Measurements from ENCODE around the gene GOLGA6D. TPM values are rescaled to one million over a fixed set of nuclear protein-coding genes. Genes with fewer than 3 reads are reported as not detected.
"Not testable (repeated sequence)": the region's sequence is repeated elsewhere in the genome, so short reads cannot be mapped to it uniquely, and the experiment has no call there.

GOLGA6D gene
- total RNA-seq, 2 experiments from 2014 or later, result not detected

- H3K36me3 Mint-ChIP-seq (ENCODE audit: low read depth), result no peaks in the 10 kb centered on the region
- H3K27me3 Mint-ChIP-seq, result no peaks in the 10 kb centered on the region
- no peak for ATAC-seq
- H3K9me3 Mint-ChIP-seq, result no peaks in the 10 kb centered on the region
- no peak for TF ChIP-seq CTCF (IDR thresholded peaks at IDR 0.05)
- CTCF ChIA-PET, result no interaction called here
- intact Hi-C loops (cut with micrococcal nuclease), result no loop called here
- no peaks in the 10 kb centered on the region for H3K4me1 Mint-ChIP-seq (ENCODE audit: low read depth)
- POLR2A ChIA-PET, result no interaction called here
- H3K27ac Mint-ChIP-seq, result no peak overlapping the region
- no peak for DNase-seq
- no peak overlapping the region for H3K4me3 Mint-ChIP-seq
Observed at GRCh38 chr15:75329571-75329970, 46.9 kb downstream of the GOLGA6D start.

GRCh38 chr15:75332093-75332492, 49.5 kb downstream of the GOLGA6D start:
- peaks cover 16% of the 10 kb centered on the region for H3K4me1 Mint-ChIP-seq (ENCODE audit: low read depth)
- POLR2A ChIA-PET; H3K36me3 Mint-ChIP-seq (ENCODE audit: low read depth); CTCF ChIA-PET; H3K27me3 Mint-ChIP-seq; ATAC-seq; intact Hi-C loops (cut with micrococcal nuclease); H3K27ac Mint-ChIP-seq; H3K4me3 Mint-ChIP-seq; DNase-seq; H3K9me3 Mint-ChIP-seq: not testable (repeated sequence)

- H3K27ac Mint-ChIP-seq; intact Hi-C loops (cut with micrococcal nuclease); H3K9me3 Mint-ChIP-seq; H3K4me3 Mint-ChIP-seq; H3K27me3 Mint-ChIP-seq; DNase-seq; H3K36me3 Mint-ChIP-seq (ENCODE audit: low read depth); ATAC-seq: not testable (repeated sequence)
- POLR2A ChIA-PET, result interaction anchor here (0.9 kb wide), 1 partner anchor 35 kb away, joined by 4 read pairs; the partner anchor contains the start of gene MAN2C1
- peaks cover 18% of the 10 kb centered on the region for H3K4me1 Mint-ChIP-seq (ENCODE audit: low read depth)
- CTCF ChIA-PET, result interaction anchor here (0.6 kb wide), 1 partner anchor 788 kb away, joined by 3 read pairs; no protein-coding TSS in a partner anchor
Observed at GRCh38 chr15:75333654-75334419, 51.2 kb downstream of the GOLGA6D start.

- POLR2A ChIA-PET, result interaction anchor here (0.6 kb wide), 1 partner anchor 720 kb away, joined by 4 read pairs; the partner anchor contains the start of gene CLK3
- CTCF ChIA-PET, result interaction anchor here (0.9 kb wide), 1 partner anchor 33 kb away, joined by 3 read pairs; no protein-coding TSS in a partner anchor
- peaks cover 3% of the 10 kb centered on the region for H3K36me3 Mint-ChIP-seq (ENCODE audit: low read depth)
- peak; percentile 8 for ATAC-seq
- peak overlapping the region; percentile 91 for H3K27ac Mint-ChIP-seq
- no peaks in the 10 kb centered on the region for H3K27me3 Mint-ChIP-seq
- intact Hi-C loops (cut with micrococcal nuclease), result no loop called here
- H3K4me3 Mint-ChIP-seq, result peak overlapping the region; percentile 93
- DNase-seq, result no peak
- no peak for TF ChIP-seq CTCF (IDR thresholded peaks at IDR 0.05)
- H3K9me3 Mint-ChIP-seq, result no peaks in the 10 kb centered on the region
- H3K4me1 Mint-ChIP-seq (ENCODE audit: low read depth), result peaks cover 18% of the 10 kb centered on the region
Observed at GRCh38 chr15:75335313-75335704, 52.7 kb downstream of the GOLGA6D start.

- intact Hi-C loops (cut with micrococcal nuclease), result no loop called here
- Mint-ChIP-seq H3K4me1 (ENCODE audit: low read depth) (peaks cover 18% of the 10 kb centered on the region), H3K27ac (peak within 1 kb of the TSS; percentile 91), H3K4me3 (peak within 1 kb of the TSS; percentile 93), H3K27me3 (no peaks in the 10 kb centered on the region), H3K36me3 (ENCODE audit: low read depth) (peaks cover 3% of the 10 kb centered on the region), H3K9me3 (no peaks in the 10 kb centered on the region)
- ATAC-seq (peak; percentile 89), DNase-seq (peak; percentile 94)
- CTCF ChIA-PET, result interaction anchor here (0.9 kb wide), 1 partner anchor 32 kb away, joined by 3 read pairs; no protein-coding TSS in a partner anchor
- POLR2A ChIA-PET, result interaction anchor here (0.6 to 1.9 kb wide), 4 partner anchors 15 to 720 kb away, joined by 4 to 7 read pairs (median 5); partner anchors contain the start of genes CLK3 and MAN2C1
- TF ChIP-seq CTCF (IDR thresholded peaks at IDR 0.05), result no peak
Observed at GRCh38 chr15:75335705-75336355, 53.2 kb downstream of the GOLGA6D start, which contains the start of gene COMMD4. COMMD4 (plus strand) TSS chr15:75336063; CDS start chr15:75336090, 27 bp downstream.

Measured in activated CD8-positive, alpha-beta T cell treated with anti-CD3 and anti-CD28 coated beads for 36 hours (primary cell).